GM19438 (cell line): ENCODE results near the gene C1R.

Source experiments
- ATAC-seq: cut with Tn5 transposase; IDR thresholded peaks from one replicate; pipeline ENCODE4 v1.9.1; 2021; ENCODE audit warnings: low read depth; ENCODE audit not compliant: unreplicated experiment

Gene C1R

GRCh38 chr12:7100239-7100638 lies 8.0 kb upstream of the C1R start:
- no peak for ATAC-seq

- no peak for ATAC-seq
Observed at GRCh38 chr12:7099290-7099996, 7.2 kb upstream of the C1R start.

GRCh38 chr12:7096979-7097378 lies 4.7 kb upstream of the C1R start:
- ATAC-seq, result no peak

- ATAC-seq, result no peak
Observed at GRCh38 chr12:7096006-7096932, 4.0 kb upstream of the C1R start.

GRCh38 chr12:7093892-7094291 lies 1.6 kb upstream of the C1R start:
- no peak for ATAC-seq

GRCh38 chr12:7093486-7093885 lies 1.2 kb upstream of the C1R start:
- no peak for ATAC-seq

GRCh38 chr12:7092986-7093460 lies 778 bp upstream of the C1R start:
- ATAC-seq, result no peak

- no peak for ATAC-seq
Observed at GRCh38 chr12:7091660-7092228, 501 bp downstream of the C1R start.

- no peak for ATAC-seq
Observed at GRCh38 chr12:7091171-7091570, 1.1 kb downstream of the C1R start.

GRCh38 chr12:7090222-7090998 lies 1.8 kb downstream of the C1R start:
- no peak for ATAC-seq

GRCh38 chr12:7089196-7089871 lies 2.9 kb downstream of the C1R start:
- ATAC-seq, result no peak

- ATAC-seq, result no peak
Observed at GRCh38 chr12:7083125-7083524, 9.1 kb downstream of the C1R start.

- no peak for ATAC-seq
Observed at GRCh38 chr12:7081037-7081436, 11.2 kb downstream of the C1R start.

GRCh38 chr12:7079826-7080125 lies 12.5 kb downstream of the C1R start:
- ATAC-seq, result no peak

- ATAC-seq, result no peak
Observed at GRCh38 chr12:7078163-7078562, 14.1 kb downstream of the C1R start.

- no peak for ATAC-seq
Observed at GRCh38 chr12:7076493-7076892, 15.8 kb downstream of the C1R start.

GRCh38 chr12:7075939-7076338 lies 16.3 kb downstream of the C1R start:
- no peak for ATAC-seq

- ATAC-seq, result no peak
Observed at GRCh38 chr12:7075518-7075917, 16.7 kb downstream of the C1R start.

GRCh38 chr12:7073946-7074345 lies 18.3 kb downstream of the C1R start:
- ATAC-seq, result no peak

GRCh38 chr12:7072554-7072953 lies 19.7 kb downstream of the C1R start:
- no peak for ATAC-seq
